Naive thymus-derived CD4-positive, alpha-beta T cell (primary cell): Measurements from ENCODE around the gene LRRN1. TPM values are rescaled to one million over a fixed set of nuclear protein-coding genes. Genes with fewer than 3 reads are reported as not detected.

Source experiments
- ATAC-seq: fragments of 150-1000 bp; cut with Tn5 transposase; 2 replicates; pipeline ENCODE4 v1.10.0; 2021; ENCODE audit warnings: mild to moderate bottlenecking, moderate library complexity
- CTCF ChIA-PET: fragments of 350-600 bp; sonication (Branson Sonifier 250); formaldehyde crosslinking; loops from one replicate; lab custom pipeline; 2021; ENCODE audit warnings: antibody characterized with exemption; lab: Charles Lee
- POLR2A ChIA-PET: fragments of 350-600 bp; sonication (Branson Sonifier 250); formaldehyde crosslinking; loops from one replicate; lab custom pipeline; 2021; ENCODE audit warnings: antibody characterized with exemption, inconsistent platforms; lab: Charles Lee
- DNase-seq, 9 donors: peaks; one replicate each; pipeline versions ENCODE4 v3.0.0 to v3.0.0-alpha.2; 2020 to 2022; ENCODE audit warnings: mixed read lengths in 1 of 9
- H3K27ac ChIP-seq: one replicate; pipeline ENCODE4 v1.7.0; 2013; ENCODE audit warnings: mild to moderate bottlenecking, low read depth, low read length, moderate library complexity
- H3K27me3 ChIP-seq, 2 donors: one replicate each; pipeline ENCODE4 v1.7.0; 2013; ENCODE audit warnings: low read length in 2 of 2, mild to moderate bottlenecking in 2 of 2, moderate library complexity in 2 of 2; ENCODE audit not compliant: control insufficient read depth in 2 of 2, insufficient read depth in 2 of 2
- H3K36me3 ChIP-seq, 3 experiments: 1 replicate in 2 of 3; 2 replicates in 1 of 3; pipeline ENCODE4 v1.7.0; 2013; ENCODE audit warnings: low read length in 3 of 3, mild to moderate bottlenecking in 3 of 3, moderate library complexity in 1 of 3; ENCODE audit not compliant: insufficient read depth in 3 of 3, control insufficient read depth in 2 of 3
- H3K4me1 ChIP-seq, 2 donors: one replicate each; pipeline ENCODE4 v1.7.0; 2013; ENCODE audit warnings: low read length in 2 of 2, mild to moderate bottlenecking in 2 of 2, moderate library complexity in 1 of 2; ENCODE audit not compliant: control insufficient read depth in 2 of 2, insufficient read depth in 2 of 2
- H3K4me3 ChIP-seq: 2 replicates; pipeline ENCODE4 v1.7.0; 2013; ENCODE audit warnings: mild to moderate bottlenecking, low read length
- H3K9me3 ChIP-seq, 3 experiments: 1 replicate in 2 of 3; 2 replicates in 1 of 3; pipeline ENCODE4 v1.7.0; 2013; ENCODE audit warnings: low read length in 3 of 3; ENCODE audit not compliant: control insufficient read depth in 2 of 3
- H3K27ac Mint-ChIP-seq, 9 donors: one replicate each; pipeline ENCODE4 v1.8.0; 2020 to 2022; ENCODE audit warnings: mixed read lengths in 9 of 9, mild to moderate bottlenecking in 8 of 9, moderate library complexity in 5 of 9, inconsistent platforms in 2 of 9
- H3K27me3 Mint-ChIP-seq, 5 donors: one replicate each; pipeline ENCODE4 v1.8.0; 2021 to 2022; ENCODE audit warnings: mixed read lengths in 5 of 5, mild to moderate bottlenecking in 1 of 5
- H3K36me3 Mint-ChIP-seq, 5 donors: one replicate each; pipeline ENCODE4 v1.8.0; 2020 to 2022; ENCODE audit warnings: mixed read lengths in 5 of 5, mild to moderate bottlenecking in 3 of 5, inconsistent platforms in 1 of 5
- H3K4me1 Mint-ChIP-seq, 7 donors: one replicate each; pipeline ENCODE4 v1.8.0; 2020 to 2022; ENCODE audit warnings: mixed read lengths in 7 of 7, mild to moderate bottlenecking in 3 of 7, inconsistent platforms in 1 of 7
- H3K4me3 Mint-ChIP-seq, 10 donors: one replicate each; pipeline ENCODE4 v1.8.0; 2020 to 2022; ENCODE audit warnings: mild to moderate bottlenecking in 10 of 10, mixed read lengths in 10 of 10, moderate library complexity in 6 of 10, inconsistent platforms in 2 of 10
- H3K9me3 Mint-ChIP-seq, 11 donors: one replicate each; pipeline ENCODE4 v1.8.0; 2020 to 2022; ENCODE audit warnings: mixed read lengths in 11 of 11, mild to moderate bottlenecking in 4 of 11, inconsistent platforms in 1 of 11, moderate library complexity in 1 of 11
- intact Hi-C, 2 donors: fragments of 100-400 bp; cut with micrococcal nuclease; formaldehyde crosslinking; loops; one replicate each; pipeline ENCODE4 v1.15.1; 2023
- polyA plus RNA-seq, 2 donors: library from polyadenylated mRNA; unstranded; fragments of 300-500 nt; fragmentation: Illumina TruSeq; gene quantifications; one replicate each; pipeline ENCODE4 v1.2.3, GENCODE V29; 2021
- total RNA-seq, 6 experiments: library from RNA in 5 of 6; stranded (reverse) in 5 of 6; gene quantifications; 1 replicate in 5 of 6; 2 replicates in 1 of 6; pipeline ENCODE4 v1.2.3 and lab custom pipeline; 2021 to 2026

The LRRN1 gene
- total RNA-seq = 1 to 10 TPM in 3 of 5 experiments, under 1 TPM in 1, not detected in 1; 0.12 to 2.5 (median 1.8) TPM
- polyA plus RNA-seq = 1 to 10 TPM in 1 of 2 donors, under 1 TPM in 1; 0.41 to 1.2 TPM
- 1.7 reads per million, percentile 7 among the genes with 10 or more reads in this experiment for total RNA-seq (lab: John Stamatoyannopoulos, UW)

DNA sequence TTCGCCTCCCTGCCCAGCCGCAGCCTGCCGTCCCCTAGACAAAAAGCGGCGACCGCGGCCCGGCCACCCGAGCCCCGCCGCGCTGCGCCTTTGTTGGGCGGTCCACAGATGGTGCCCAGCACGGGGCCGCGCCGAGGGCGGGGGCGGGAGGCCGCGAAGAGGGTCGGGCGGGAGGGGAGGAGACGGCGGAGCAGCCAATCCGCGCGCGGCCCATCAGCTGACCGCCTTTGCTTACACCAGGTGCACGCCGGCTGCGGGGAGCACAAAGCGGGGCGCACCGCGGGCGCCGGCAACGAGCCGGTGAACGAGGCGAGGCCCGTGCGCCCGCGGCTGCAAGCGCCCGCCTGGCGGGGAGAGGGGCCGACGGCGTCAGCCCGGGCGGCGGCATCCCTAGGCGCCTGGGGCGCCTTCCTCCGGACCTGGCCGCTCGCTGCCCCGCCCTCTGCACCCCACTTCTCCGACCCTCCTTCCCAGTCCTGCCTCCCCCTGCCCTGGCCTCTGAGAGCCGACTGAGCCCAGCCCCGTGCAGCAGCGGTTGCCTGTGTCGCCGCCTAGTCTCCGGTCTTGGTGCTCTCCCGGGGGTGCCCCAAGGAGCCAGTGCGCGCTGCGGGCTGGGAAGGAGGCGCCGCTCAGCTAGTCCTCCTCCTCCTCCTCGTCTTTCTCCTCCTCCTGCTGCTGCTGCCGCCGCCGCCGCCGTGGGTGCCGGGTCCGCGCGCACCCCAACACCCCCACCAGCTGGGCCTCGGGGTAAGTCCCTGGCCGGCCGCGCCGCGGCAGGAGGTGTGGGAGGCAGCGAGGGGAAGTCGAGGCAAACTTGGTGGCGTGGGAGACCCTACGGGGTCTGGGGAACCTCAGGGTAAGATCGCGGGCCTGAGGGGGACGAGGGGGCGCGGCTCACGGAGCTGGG lies at the start of gene LRRN1:
TSS of gene LRRN1 (plus strand) at position 259 of the 907 bp plus-strand sequence. CDS start 45,211 bp downstream, outside the sequence.
- ChIA-PET CTCF (interaction anchor here (0.5 kb wide), 1 partner anchor 485 kb away, joined by 3 read pairs; no protein-coding TSS in a partner anchor), POLR2A (interaction anchor here (0.7 to 1.1 kb wide), 3 partner anchors 607 to 1387 kb away, joined by 3 to 4 read pairs (median 3); partner anchors contain the start of gene TRNT1)
- intact Hi-C loops = loop anchor here in 1 of 2 donors (2.0 to 5.0 kb wide), 3 partner anchors 503 to 622 kb away; partner anchors contain the start of genes CRBN and SETMAR
- Histone ChIP-seq H3K9me3 (no peaks in the 10 kb centered on the region), H3K4me1 (no peaks in the 10 kb centered on the region), H3K27ac (peak within 1 kb of the TSS; percentile 55), H3K27me3 (no peaks in the 10 kb centered on the region), H3K4me3 (peak within 1 kb of the TSS; percentile 61), H3K36me3 (no peaks in the 10 kb centered on the region)
- Mint-ChIP-seq H3K4me3 (peak within 1 kb of the TSS; percentile 85 to 94 (median 92)), H3K9me3 (peaks cover 0 to 5% (median 0%) of the 10 kb centered on the region in 11 donors), H3K4me1 (peaks cover 8 to 26% (median 15%) of the 10 kb centered on the region in 7 donors), H3K36me3 (peaks cover 0 to 4% (median 2%) of the 10 kb centered on the region in 5 donors), H3K27me3 (peaks cover 33 to 60% (median 48%) of the 10 kb centered on the region in 5 donors), H3K27ac (peak within 1 kb of the TSS in 7 of 9 donors; percentile 56 to 91 (median 81))
- ATAC-seq (peak; percentile 61), DNase-seq (peak; percentile 6 to 57 (median 38))

GRCh38 chr3:3753416-3753815 lies 45.8 kb upstream of the LRRN1 start:
- no peaks in the 10 kb centered on the region for H3K9me3 ChIP-seq
- intact Hi-C loops = no loop called here
- Mint-ChIP-seq H3K27ac (no peak overlapping the region), H3K9me3 (peaks cover 0 to 4% (median 0%) of the 10 kb centered on the region in 11 donors), H3K4me3 (no peak overlapping the region), H3K4me1 (no peaks in the 10 kb centered on the region), H3K27me3 (peaks cover 0 to 6% (median 0%) of the 10 kb centered on the region in 5 donors), H3K36me3 (no peaks in the 10 kb centered on the region)
- ChIA-PET POLR2A (no interaction called here), CTCF (no interaction called here)
- H3K4me1 ChIP-seq = no peaks in the 10 kb centered on the region
- DNase-seq (no peak), ATAC-seq (no peak)
- H3K27ac ChIP-seq = no peak overlapping the region
- no peak overlapping the region for H3K4me3 ChIP-seq
- H3K36me3 ChIP-seq = no peaks in the 10 kb centered on the region
- H3K27me3 ChIP-seq = no peaks in the 10 kb centered on the region

GRCh38 chr3:3765661-3766060 lies 33.6 kb upstream of the LRRN1 start:
- Histone ChIP-seq H3K9me3 (no peaks in the 10 kb centered on the region), H3K27ac (no peak overlapping the region), H3K4me3 (no peak overlapping the region), H3K27me3 (no peaks in the 10 kb centered on the region), H3K36me3 (no peaks in the 10 kb centered on the region), H3K4me1 (no peaks in the 10 kb centered on the region)
- no peak overlapping the region for H3K4me3 Mint-ChIP-seq
- no peaks in the 10 kb centered on the region for H3K4me1 Mint-ChIP-seq
- H3K36me3 Mint-ChIP-seq = no peaks in the 10 kb centered on the region
- no peaks in the 10 kb centered on the region for H3K9me3 Mint-ChIP-seq
- H3K27me3 Mint-ChIP-seq = peaks cover 0 to 4% (median 0%) of the 10 kb centered on the region in 5 donors
- DNase-seq = no peak
- intact Hi-C loops = no loop called here
- ATAC-seq = no peak
- ChIA-PET POLR2A (no interaction called here), CTCF (no interaction called here)
- no peak overlapping the region for H3K27ac Mint-ChIP-seq

GRCh38 chr3:3766140-3766539 lies 33.1 kb upstream of the LRRN1 start:
- H3K4me3 ChIP-seq = no peak overlapping the region
- no peak overlapping the region for H3K27ac ChIP-seq
- ChIA-PET CTCF (no interaction called here), POLR2A (no interaction called here)
- Mint-ChIP-seq H3K4me1 (no peaks in the 10 kb centered on the region), H3K27ac (no peak overlapping the region), H3K27me3 (peaks cover 0 to 4% (median 0%) of the 10 kb centered on the region in 5 donors), H3K4me3 (no peak overlapping the region), H3K9me3 (no peaks in the 10 kb centered on the region), H3K36me3 (no peaks in the 10 kb centered on the region)
- ATAC-seq = no peak
- no peaks in the 10 kb centered on the region for H3K36me3 ChIP-seq
- H3K9me3 ChIP-seq = no peaks in the 10 kb centered on the region
- H3K4me1 ChIP-seq = no peaks in the 10 kb centered on the region
- no peak for DNase-seq
- H3K27me3 ChIP-seq = no peaks in the 10 kb centered on the region
- intact Hi-C loops = no loop called here

DNA sequence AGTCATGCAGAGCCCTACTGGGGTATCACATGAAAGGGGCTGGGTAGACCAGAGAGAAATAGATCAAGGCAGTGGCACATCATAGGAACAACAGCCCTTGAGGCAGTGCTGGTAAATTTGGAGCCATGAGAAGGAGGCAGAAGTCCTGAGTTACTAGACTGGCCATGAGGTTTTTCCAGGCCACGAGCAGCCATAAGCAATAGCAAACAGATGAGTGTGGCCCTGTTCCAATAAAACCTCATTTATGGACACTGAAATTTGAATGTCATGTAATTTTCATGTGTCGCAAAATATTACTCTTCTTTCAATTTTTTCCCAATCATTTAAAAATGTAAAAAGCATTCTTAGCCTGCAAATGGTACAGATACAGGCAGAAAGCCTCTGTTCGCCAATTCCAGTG lies 28.1 kb upstream of the LRRN1 start:
- no peaks in the 10 kb centered on the region for H3K36me3 ChIP-seq
- ChIA-PET CTCF (no interaction called here), POLR2A (no interaction called here)
- Mint-ChIP-seq H3K4me1 (no peaks in the 10 kb centered on the region), H3K4me3 (no peak overlapping the region), H3K9me3 (peaks cover 0 to 15% (median 3%) of the 10 kb centered on the region in 11 donors), H3K36me3 (peaks cover 0 to 17% (median 12%) of the 10 kb centered on the region in 5 donors), H3K27me3 (no peaks in the 10 kb centered on the region), H3K27ac (no peak overlapping the region)
- no peak overlapping the region for H3K27ac ChIP-seq
- DNase-seq (no peak), ATAC-seq (no peak)
- H3K4me3 ChIP-seq = no peak overlapping the region
- no peaks in the 10 kb centered on the region for H3K9me3 ChIP-seq
- intact Hi-C loops = no loop called here
- no peaks in the 10 kb centered on the region for H3K4me1 ChIP-seq
- H3K27me3 ChIP-seq = no peaks in the 10 kb centered on the region

DNA sequence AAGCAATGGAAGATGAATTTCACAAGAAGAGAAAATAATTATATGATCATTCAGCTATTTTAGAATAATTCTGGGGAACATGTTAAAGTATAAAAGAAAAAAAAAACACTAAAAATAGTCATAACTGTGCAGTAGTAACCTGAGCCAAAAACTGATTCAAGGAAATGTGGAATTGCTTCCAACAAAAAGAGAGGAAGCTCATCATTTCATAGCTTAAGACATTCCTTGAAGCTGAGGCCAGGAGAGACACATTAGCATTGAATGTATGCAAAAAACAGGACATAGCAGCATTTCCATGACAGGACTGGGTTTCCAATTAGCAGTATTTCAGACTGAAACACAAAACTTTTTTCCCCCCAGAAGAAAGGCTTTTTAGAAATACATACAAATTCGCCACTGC lies 27.7 kb upstream of the LRRN1 start:
- Mint-ChIP-seq H3K4me3 (no peak overlapping the region), H3K36me3 (peaks cover 0 to 21% (median 14%) of the 10 kb centered on the region in 5 donors), H3K9me3 (peaks cover 0 to 15% (median 3%) of the 10 kb centered on the region in 11 donors), H3K4me1 (no peaks in the 10 kb centered on the region), H3K27me3 (no peaks in the 10 kb centered on the region), H3K27ac (no peak overlapping the region)
- Histone ChIP-seq H3K4me3 (no peak overlapping the region), H3K36me3 (no peaks in the 10 kb centered on the region), H3K27me3 (no peaks in the 10 kb centered on the region), H3K4me1 (no peaks in the 10 kb centered on the region), H3K9me3 (no peaks in the 10 kb centered on the region), H3K27ac (no peak overlapping the region)
- ChIA-PET POLR2A (no interaction called here), CTCF (no interaction called here)
- intact Hi-C loops = no loop called here
- no peak for ATAC-seq
- DNase-seq = no peak
